HG03025 (cell line): ENCODE data around the gene BNC2.

ENCODE experiments used
- ATAC-seq: cut with Tn5 transposase; IDR thresholded peaks from one replicate; pipeline ENCODE4 v1.9.1; 2021; ENCODE audit warnings: mild to moderate bottlenecking, moderate library complexity; ENCODE audit not compliant: unreplicated experiment, low FRiP score

Gene BNC2

DNA sequence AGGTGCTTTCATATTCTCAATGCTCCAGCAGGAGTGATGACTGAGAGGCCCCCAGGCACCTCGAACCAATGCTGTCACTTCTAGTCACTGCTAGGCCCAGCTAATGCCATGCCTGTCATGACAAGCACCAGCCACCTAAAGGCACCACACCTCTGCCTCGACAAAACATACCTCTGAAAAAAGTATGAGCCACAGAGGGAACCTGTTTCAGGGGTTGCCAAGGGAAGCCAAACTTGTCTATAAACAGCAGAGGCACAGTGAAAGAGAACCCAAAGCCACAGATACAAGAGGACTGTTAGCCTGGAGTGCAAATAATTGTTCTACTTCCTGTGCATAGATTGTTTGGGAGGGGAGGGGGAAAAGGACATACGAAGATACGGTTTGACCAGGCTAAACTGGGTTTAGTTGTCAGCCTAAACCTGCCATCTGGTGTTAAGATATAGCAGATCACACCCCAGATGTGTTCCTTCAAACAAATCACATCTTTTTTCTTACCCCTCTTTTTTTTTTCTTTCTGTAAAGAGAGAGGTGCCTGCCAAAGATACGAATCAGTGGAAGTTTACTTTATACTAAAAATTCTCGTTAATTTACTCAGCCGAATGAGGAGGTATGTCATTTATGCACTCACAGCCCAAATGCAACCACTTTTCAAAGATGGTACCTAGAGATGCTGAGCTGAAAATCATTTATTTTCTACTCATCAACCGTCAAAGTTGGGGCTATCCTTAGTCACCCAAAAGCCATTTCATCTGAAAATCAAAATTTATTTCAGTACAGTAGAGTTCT, 45.7 kb downstream of the BNC2 start:
- no peak for ATAC-seq

DNA sequence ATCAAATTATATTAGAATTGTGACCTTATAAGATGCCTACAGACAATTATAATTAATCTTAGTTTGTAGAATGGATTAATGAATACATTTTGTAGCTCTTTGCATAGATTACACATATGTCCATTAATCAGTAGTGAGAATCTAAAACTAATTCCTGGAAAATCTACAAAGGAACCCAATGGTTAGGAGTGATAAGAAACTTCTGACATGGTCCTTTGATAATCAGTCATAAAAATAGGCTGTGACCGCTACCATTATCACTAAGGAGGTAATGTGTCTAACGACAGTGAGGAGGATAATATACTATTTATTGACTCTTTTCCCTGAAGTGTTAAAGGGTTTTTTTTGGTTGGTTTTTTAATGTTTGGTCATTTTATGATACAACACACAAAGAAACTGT, 46.6 kb downstream of the BNC2 start:
- no peak for ATAC-seq

DNA sequence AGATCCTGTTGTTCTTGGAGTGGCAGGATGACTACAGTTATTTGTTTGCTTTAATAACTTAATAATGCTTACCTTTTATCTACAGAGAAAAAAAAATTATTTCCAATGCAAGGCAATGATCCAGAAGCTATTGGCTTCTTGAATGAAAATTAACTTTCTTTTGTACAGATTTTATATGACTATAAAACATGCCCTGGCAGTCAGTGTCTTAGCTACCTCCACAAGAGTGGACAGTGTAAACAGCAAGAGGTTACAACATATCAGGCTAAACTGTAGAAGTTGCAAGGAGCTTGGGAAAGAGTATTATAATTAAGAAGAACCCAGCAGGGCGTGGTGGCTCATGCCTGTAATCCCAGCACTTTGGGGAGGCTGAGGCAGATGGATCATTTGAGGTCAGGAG, 49.1 kb downstream of the BNC2 start:
- ATAC-seq = no peak

DNA sequence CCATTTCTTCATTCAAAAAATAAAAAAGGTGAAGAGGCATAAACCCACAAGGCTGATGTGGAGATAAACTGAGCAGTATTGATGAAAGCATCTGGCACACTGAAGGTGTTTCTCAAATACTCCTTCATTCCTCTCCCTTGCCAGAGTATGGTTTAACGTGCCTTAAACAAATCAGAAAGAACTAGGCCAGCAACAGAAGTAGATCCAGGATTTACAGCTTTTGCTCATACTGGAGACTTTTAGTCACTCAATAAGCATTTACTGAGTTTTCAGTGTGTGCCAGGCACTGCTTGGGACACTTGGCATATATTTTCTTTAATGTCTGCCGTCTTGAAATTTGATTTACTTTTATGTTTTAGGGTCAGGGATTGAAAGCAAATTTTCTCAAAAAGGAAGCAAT, 53.0 kb downstream of the BNC2 start:
- ATAC-seq = no peak

DNA sequence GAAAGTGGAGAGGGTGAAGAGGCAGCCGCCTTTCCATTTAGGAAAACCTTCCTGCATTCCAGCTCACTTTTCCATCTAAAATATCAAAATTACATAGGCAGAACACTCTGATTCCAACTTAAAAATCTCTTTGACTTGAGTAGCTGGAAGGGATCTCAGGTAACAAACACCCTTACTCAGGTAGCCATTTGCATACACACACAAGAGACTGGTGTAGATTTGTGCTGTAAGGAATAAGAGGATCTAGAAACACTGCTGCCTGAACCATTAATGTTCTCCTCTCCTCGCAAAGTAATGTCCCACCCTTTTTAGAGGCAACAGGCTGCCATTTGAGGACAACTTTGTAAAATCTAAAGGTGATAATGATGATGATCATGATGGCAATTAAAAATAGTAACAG, 53.5 kb downstream of the BNC2 start:
- ATAC-seq = no peak

DNA sequence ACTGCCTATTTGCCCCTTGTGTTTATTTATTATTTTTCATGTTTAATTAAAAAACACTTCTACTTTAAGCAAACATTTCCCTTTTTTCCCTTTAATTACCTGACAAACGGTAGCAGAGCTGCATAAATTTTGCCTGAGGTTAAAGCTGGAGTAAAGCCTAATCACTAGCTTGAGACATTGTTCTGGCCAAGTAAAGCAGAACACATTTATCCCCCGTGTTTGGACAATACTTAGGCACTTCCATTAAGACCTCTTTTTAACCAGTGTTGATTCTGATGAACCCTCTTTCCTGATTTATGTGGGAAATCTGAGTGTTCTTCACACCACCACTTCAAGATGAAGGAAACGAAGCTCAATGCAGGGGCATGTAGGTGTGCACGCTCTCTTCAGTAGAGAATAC, 54.5 kb downstream of the BNC2 start:
- ATAC-seq = no peak

DNA sequence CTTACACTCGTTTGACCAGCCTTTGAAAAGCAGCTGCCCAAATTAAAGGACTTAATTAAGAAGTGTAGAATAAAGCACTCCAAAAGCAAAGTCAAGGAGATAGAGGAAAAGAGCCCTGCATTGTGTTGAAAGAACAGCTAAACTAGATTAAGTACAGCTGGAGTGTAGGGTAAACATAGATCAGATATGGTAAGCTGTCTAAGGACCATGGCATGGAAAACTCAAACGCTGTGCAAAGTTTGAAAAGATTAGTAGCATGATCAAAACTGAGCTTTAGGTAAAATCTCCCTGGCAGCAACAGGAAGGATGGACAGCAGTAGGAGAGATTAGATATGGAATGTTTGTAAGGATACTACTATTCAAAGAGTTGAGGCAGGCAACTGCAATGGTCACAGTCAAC, 55.4 kb downstream of the BNC2 start:
- ATAC-seq = no peak

DNA sequence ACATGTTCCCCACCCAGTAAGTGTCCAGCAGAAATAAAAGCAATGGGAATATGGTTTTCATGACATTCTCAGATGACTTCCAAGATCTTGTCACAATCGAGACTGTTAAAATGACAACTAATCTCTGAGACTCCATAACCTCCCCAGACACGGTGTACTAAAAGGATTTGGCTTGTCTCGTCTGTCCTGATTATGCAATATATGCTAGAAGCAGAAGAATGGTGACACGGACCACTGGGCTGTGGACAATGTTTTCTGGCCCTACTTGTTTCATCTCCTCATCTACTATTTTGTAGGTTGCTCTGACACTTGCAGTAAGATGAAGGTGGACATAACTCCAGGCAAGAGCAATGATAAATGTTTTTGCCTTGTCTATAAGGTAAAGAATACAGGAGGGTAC, 56.6 kb downstream of the BNC2 start:
- no peak for ATAC-seq

DNA sequence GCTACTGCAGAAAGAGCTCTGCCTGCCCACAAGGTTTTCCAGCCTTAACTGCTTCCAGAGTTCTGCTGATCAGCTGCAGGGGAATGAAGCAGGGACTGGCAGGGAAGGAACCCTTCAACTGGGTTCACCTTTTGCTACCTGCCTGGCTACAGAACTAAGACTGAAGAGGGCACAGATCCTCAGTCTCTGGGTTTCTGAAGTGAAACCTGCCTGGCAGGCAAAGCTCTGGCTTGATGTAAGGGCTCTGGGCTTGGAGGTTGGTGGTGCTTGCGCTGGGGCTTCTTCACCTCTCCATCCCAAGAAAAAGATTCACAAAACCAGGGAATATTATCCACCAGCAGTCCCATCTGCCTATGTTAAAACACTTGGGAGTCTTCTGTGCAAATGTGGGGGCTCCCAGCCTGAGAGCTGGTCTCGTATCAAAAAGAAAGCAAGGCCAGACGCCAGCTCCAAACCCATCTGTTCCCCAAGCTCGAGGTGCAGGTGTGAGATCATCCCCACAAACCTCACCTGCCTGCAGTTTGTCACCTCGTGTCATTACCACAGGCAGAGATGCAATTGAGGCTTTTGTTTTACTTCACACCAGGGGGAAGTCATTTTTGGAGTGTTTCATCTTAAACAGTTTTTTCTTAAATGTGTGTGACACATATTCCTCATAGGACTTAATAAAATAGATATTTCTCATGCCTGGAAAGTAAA, 58.3 kb downstream of the BNC2 start:
- ATAC-seq = no peak

DNA sequence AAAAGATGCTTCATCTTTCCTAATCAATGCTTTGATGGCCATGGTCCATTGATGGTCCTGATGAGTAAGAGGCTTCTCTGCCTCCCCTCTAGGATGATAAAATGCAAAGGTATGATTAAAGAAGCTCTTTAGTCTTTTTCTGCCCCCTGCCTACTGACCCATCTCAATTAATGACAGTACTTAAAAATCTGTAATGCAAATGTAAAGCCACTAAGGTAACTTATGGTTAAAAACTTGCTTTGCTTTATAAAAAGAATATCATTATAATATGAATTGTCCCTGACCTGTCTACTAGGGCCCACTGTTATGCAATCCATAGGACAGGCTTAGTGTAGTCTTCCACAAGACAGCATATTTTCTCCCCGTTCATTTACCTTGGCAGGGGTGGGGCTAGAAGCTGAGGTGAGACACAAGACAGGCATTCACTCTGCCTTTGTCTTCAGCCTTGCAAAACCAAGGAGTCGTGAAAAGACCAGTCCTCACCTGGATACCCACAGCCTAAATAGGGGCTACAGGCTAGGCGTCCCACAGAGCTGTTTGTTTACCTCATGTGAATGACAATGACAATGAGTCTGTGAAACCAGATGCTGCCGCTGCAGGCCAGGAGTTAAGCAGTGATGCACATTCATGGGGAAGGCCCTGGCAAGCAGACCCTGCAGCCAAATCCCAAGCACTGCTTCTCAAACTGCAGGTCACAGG, 60.4 kb downstream of the BNC2 start:
- no peak for ATAC-seq

DNA sequence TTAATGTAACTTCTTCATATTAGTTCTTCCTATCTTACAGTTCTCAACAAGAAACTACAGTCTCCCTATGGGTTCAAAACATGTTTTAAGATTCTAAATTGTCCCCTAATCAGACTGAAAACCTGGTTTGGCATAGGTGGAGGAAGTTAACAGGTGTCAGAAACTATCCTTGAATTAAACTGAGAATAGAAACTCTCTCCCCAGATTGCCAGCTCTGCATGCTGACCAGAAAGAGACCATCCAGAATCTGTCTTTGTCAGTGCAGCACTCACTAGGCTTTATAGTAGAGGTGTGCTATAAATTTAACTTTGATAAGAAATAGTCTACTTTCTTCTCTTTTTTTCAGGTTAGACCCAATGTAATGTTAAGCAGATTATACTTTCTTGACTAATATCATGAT, 63.8 kb downstream of the BNC2 start:
- no peak for ATAC-seq

DNA sequence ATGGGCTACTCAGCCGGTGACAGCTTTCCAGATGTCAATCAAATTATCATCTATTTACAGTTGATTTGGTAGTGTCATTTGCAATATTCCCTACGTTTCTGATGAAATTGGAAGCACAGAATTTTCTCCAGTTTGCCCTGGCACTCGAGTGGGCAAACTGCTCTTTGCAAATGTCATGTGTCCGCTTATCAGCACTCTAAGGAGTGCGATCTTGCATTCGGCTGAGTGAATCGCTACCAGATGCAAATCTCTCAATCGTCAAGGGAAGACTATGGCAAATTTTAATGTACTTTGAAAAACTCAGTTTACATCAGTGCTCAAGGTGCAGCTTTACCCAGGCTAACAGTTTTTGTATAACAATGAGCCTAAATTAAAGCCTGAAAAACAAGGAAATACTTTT, 66.8 kb downstream of the BNC2 start:
- no peak for ATAC-seq

DNA sequence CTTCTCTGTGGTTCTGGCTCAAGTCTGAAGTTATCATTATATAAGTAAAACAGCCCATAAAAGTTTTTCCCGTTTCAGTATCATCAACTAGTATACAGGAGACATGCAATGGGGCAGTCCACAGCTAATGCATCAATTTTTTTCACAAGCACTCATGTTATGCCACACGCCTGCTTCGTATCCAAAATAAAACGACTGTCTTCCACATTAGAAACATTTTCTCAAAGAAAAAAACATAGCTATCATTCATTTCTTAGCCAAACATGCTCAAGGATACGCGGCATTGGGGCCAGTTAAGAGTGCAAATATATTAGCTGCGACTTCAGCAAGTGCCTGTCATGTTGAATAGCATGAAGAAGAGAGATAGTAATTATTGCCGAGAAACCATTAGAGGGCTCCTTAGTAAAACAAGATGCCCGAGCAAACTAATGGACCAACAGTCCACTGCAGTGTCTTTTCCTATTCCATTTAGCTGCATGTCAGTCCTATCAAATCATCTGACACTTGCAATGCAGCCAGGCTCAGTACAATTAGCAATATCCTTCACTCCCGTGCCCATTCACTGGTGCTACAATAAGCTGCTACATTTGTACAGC, 68.5 kb downstream of the BNC2 start:
- no peak for ATAC-seq

DNA sequence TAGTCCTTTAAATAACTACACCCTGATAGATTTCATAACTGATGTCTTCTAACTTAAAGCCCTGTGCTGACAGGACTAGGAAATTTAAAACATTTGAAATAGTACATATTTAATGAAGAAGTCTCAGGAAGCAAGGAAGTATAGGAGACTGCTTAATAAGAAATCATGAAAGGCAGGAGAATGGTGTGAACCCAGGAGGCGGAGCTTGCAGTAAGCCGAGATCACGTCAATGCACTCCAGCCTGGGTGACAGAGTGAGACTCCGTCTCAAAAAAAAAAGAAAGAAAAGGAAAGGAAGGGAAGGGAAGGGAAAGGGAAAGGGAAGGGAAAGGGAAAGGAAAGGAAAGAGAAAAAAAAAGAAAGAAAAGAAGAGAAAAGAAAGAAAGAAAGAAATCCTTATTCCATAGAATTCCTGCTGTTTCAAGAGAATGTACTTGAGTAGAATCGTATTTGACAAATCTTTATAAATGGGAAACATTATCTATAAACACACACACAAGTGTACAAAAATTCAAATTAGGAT, 74.1 kb downstream of the BNC2 start:
- ATAC-seq = no peak

DNA sequence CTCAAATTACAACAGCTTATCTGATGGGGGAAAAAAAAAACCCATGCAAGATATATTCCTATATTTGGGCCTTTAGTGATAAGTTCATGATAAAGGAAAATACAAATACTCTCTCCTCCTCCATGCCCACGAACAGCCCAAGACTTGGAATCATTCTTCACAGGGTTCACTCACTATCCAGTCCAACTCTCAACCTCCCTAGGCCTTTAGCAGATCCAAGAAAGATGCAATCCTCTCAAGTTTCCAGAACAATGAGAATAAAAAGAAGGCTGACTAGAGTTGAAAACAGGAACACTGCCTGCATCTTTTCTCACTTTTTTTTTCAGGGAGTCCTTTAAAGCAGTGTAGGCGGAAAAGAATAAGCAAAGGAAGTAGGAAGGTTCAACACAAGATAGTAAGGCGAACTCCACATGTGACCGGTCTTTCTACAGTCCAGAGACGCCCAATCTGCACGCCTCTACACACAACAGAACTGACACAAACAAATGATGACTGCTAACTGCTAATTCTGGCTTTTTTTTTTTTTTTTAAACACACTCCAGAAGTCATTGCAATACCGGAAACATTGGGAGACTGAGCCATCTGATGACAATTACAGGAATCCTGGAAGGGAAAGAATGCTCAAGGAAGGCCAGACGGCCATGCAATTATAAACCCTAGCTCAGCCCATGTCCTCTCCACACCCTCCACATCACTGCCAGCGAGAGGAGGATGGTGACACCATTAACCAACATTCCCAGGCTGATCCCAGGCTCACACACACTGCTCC, 75.4 kb downstream of the BNC2 start:
- ATAC-seq = no peak

DNA sequence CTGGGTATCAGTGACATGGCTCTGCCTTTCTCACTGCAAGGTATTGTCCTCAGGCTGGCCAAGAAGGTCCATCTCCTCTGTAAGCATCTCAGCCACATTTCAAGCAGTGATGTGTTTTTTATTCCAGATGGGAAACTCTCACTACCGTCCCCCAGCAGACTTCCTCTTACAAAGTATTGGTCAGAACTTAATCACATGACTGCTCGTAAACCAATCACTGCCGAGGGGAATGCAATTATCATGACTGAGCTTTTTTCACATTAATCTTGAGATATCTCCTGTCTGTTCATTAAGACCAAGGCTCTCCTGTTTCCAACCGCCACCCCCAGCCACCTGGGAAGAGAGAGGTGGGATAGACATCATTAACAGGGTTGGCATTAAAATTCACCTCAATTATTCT, 76.4 kb downstream of the BNC2 start:
- no peak for ATAC-seq

DNA sequence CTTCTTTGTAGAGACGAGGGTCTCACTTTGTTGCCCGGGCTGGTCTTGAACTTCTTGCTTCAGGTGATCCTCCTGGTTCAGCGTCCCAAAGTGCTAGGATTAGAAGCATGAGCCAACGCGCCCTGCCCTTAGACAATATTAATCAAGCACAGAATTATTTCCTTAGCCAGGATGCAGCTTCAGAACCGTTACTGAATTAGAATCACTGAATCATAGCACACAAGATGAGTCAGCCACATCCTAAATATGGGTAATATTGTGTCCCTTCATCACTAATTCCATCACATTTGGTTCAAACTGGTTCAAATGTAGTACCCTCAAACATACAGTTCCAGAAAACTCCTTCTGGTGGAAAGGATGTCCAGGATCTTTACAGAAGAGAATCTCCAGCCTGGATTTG, 82.7 kb downstream of the BNC2 start:
- ATAC-seq = no peak

DNA sequence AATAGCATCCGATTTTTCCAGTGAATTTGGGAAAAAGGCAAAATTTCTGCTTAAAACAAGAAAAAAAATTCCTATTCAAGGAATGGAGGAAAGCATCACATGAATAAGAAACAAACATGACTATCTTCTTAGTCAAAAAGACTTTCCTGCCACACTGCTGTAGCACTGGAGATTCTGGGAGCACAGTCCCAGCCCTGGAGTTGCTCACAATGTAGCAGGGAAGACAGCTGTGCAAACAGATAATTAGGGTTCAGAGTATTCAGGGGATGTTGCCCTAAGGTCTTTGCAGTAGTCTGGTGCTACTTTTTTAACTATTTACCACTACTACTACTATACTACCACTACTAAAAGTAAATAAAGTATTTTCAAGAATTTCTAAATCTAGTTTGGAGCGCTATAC, 86.5 kb downstream of the BNC2 start:
- no peak for ATAC-seq

DNA sequence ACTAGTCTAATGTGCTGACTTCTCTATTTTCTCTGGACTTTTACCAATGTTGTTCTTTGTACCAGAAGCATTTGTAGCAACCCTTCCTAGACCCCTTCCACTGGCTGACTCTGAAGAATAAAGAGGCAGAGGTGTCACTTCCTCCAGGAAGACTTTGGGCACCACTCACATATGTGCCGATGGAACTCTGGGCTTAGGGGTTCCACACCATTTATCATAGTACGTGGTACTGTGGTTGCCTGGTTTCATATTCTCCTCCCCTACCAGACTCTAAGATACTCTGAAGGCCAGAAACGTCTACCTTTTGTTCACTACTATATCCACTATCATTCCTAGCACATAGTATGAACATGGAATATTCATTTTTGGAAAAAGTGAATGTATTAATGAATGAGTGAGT, 88.0 kb downstream of the BNC2 start:
- no peak for ATAC-seq

DNA sequence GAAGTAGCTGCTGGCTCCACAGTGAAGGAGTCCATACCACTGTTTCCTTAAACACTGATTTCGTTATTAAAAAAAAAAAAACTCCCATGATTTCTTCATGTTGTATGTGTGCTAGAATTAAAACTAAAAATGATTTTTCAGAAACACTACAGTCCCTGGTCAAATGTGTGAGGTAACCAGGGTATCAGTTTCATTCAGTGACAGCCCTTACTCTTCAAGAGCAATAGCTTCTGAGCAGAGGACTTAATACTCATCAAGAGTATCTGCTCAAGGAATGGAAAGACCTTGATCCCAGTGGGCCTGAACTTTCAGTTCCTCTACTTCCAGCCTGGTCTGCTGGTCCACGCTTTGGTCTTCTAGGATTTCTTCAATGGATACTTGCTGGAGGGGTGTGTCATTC, 95.1 kb downstream of the BNC2 start:
- ATAC-seq = no peak
